ENCODE measurements around the gene ANGPTL2.

- TF ChIP-seq POLR2AphosphoS5 (IDR thresholded peaks at IDR 0.05) = no peak
- no peak for TF ChIP-seq EP300 (IDR thresholded peaks at IDR 0.05)
- TF ChIP-seq POLR2A (IDR thresholded peaks at IDR 0.05) = no peak
- TF ChIP-seq CTCF (IDR thresholded peaks at IDR 0.05) = no peak
Observed at GRCh38 chr9:127104581-127105311, 17.7 kb downstream of the ANGPTL2 start.
